GM18502 (cell line): Measurements from ENCODE around the gene KCNH1.

Experiments used
- ATAC-seq: cut with Tn5 transposase; IDR thresholded peaks from one replicate; pipeline ENCODE4 v1.9.1; 2021; ENCODE audit warnings: mild to moderate bottlenecking; ENCODE audit not compliant: unreplicated experiment, poor library complexity

KCNH1 gene, protein sequence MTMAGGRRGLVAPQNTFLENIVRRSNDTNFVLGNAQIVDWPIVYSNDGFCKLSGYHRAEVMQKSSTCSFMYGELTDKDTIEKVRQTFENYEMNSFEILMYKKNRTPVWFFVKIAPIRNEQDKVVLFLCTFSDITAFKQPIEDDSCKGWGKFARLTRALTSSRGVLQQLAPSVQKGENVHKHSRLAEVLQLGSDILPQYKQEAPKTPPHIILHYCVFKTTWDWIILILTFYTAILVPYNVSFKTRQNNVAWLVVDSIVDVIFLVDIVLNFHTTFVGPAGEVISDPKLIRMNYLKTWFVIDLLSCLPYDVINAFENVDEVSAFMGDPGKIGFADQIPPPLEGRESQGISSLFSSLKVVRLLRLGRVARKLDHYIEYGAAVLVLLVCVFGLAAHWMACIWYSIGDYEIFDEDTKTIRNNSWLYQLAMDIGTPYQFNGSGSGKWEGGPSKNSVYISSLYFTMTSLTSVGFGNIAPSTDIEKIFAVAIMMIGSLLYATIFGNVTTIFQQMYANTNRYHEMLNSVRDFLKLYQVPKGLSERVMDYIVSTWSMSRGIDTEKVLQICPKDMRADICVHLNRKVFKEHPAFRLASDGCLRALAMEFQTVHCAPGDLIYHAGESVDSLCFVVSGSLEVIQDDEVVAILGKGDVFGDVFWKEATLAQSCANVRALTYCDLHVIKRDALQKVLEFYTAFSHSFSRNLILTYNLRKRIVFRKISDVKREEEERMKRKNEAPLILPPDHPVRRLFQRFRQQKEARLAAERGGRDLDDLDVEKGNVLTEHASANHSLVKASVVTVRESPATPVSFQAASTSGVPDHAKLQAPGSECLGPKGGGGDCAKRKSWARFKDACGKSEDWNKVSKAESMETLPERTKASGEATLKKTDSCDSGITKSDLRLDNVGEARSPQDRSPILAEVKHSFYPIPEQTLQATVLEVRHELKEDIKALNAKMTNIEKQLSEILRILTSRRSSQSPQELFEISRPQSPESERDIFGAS

DNA sequence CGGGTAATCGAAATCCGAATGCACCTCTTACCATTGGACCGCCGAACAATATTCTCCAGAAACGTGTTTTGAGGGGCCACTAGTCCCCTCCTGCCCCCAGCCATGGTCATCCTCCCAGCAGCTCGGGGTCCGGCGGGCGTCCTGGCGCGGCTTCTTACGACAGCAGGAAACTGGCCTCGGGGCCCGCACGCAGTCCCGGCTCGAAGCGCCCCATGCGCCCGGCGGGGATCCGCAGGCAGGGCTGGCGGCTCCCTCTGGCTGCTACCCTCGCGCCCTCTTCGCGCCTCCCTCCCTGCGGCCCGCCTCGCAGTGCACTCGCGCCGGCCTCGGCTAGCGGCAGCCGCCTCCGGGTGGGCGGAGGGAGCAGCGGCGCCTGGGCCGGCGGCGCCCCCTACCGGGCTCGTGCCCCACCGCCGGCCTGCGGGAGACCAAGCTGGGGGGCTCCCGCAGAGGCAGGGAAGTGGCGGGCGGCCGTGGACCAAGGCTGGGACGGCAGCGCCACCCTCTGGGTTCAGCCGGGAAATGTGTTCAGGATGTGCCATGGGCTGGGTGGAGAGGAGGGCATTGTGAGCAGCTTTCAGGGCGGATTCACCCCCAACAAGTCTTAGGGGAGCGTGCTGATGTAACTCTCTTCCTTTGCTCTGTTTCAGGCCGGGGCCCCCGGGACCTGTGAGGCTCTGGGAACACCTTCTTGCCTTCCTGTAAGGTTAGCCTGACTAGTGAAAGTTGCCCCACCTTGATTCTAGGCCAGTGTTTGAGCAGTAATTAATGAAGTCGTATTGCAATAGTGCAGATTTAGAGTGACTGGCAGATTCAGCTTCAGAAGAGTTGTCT, at the start of gene KCNH1:
Gene KCNH1, minus strand, starts transcription at position 313 of the 834 bp plus-strand sequence. Its CDS starts 203 bp downstream, at position 110.
- peak; percentile 94 for ATAC-seq

GRCh38 chr1:211182746-211183145, 48.8 kb upstream of the KCNH1 start:
- ATAC-seq: no peak

- no peak for ATAC-seq
These were observed 40.4 kb upstream of the KCNH1 start for GRCh38 chr1:211174375-211174774.

GRCh38 chr1:211172657-211173056, 38.7 kb upstream of the KCNH1 start:
- no peak for ATAC-seq

GRCh38 chr1:211169353-211169752, 35.4 kb upstream of the KCNH1 start:
- no peak for ATAC-seq

GRCh38 chr1:211158866-211159265, 24.9 kb upstream of the KCNH1 start:
- no peak for ATAC-seq

DNA sequence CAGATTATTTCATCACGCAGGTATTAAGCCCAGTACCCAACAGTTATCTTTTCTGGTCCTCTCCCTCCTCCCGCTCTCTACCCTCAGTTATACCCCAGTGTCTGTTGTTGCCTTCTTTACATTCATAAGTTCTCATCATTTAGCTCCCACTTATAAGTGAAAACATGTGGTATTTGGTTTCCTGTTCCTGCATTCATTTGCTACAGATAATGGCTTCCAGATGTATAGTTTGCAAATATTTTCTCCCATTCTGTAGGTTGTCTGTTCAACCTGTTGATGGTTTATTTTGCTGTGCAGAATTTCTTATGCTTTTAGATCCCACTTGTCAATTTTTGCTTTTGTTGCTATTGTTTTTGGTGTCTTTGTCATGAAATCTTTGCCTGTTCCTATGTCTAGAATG, 21.1 kb upstream of the KCNH1 start:
- ATAC-seq: no peak

GRCh38 chr1:211153932-211154331, 20.0 kb upstream of the KCNH1 start:
- no peak for ATAC-seq

GRCh38 chr1:211148366-211148765, 14.4 kb upstream of the KCNH1 start:
- ATAC-seq: no peak

DNA sequence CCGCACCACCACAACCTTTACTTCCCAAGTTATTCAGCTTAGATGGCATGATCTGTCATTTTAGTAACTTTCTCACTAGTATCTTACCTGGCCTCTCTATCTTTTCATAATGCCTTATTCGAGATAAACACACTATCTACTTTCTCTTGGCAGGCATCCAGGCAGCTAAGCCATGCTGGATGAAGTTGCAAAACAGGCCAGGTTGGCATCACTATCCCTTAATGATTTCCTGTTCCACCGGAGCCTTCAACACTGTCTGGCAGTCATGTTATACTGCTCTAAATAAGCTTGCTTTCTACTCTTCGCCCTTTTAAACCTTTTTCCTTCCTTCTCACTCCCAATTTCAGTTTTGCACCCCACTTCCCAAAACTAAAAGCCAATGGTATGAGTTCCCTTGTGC, 12.0 kb upstream of the KCNH1 start:
- no peak for ATAC-seq

- no peak for ATAC-seq
These were observed 1.5 kb upstream of the KCNH1 start for GRCh38 chr1:211135342-211135950.

DNA sequence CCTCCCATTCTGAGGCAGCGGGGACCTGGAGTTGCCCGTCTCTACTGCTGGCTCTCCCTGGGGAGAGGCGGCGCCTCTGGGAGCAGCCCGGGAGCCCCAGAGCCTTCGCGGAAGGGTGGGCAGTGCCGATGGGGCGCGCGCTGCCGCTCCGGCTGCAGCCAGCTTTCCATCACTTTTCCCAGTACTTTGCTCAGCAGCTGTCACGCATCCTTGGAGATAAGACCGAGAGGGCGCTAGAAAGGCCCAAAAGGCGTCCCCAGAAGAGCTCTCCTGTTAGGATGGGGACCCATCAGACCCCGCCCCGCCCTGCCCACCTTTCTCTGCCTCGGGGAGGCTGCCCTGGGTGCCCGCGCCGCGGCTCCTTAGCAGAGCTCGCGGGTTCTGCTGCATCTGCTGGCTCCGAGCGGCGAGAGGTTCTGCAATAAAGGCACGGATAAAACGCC, 534 bp downstream of the KCNH1 start:
- ATAC-seq: no peak

DNA sequence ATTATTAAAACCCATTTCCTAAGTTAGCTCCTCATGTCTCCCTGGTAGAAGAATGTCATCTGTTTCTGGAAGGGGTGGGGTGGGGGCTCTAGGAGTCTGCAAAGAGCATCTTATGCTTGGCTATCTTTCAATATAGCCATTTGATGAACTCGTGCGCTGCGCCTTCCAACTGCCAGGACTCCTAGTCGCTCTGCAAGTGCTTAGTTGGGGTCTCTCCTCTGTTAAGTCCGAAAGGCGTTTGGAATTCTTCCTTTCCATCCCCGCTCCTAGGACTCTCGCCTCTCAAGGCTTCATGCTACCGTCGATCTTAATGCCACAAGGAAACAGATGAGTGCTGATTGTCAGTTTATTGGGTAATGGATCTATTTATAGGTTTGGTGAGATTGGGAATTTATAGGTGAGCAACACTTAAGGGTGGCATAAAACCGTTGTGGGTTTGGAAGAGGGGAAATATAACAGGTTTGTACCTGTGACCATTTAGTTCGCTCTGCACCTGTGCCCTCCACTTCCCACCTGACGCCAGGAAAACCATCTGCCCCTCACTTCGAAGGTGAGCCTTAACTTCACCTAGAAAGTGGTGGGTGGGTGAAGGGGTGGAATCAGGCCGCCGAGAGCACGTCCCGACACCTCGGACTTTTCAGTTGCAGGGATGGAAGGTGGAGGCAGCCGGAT, 1.1 kb downstream of the KCNH1 start:
- ATAC-seq: no peak

DNA sequence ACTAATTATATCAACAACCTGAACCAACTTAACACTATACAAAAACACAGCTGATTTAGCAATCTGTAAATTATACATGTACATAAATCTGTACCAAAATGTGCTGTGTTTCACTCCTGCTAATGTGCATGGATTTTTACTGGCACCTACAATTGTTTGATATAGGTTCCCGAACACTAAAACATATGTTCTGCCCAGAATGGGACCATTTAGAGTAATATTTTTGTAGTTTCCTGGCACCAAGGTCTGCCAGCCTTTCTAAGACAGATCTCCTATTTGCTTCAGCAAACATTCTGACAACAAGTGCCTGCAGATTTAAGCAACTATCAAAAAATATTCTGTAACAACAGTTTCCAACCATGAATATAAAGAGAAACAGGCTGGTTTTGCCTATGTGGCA, 4.2 kb downstream of the KCNH1 start:
- ATAC-seq: no peak

DNA sequence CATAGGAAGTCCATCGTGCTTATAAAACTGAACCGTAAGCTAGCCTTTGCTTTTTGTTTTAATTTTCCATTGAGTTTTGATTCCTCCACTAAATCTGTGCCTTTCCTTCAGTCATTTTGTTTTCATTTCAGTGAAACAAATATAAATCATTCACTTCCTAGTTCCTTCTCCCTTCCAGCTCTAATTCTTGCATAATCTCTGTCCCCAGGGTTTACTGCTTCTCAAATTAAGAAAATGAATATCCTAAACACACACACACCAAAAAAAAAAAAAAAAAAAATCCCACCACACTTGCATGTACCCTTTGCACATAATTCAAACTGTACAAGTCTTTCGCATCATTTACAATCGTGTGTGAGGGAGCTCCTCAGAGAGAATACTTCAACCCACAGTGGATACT, 6.8 kb downstream of the KCNH1 start:
- ATAC-seq: no peak

- no peak for ATAC-seq
These were observed 7.3 kb downstream of the KCNH1 start for GRCh38 chr1:211126622-211127021.

DNA sequence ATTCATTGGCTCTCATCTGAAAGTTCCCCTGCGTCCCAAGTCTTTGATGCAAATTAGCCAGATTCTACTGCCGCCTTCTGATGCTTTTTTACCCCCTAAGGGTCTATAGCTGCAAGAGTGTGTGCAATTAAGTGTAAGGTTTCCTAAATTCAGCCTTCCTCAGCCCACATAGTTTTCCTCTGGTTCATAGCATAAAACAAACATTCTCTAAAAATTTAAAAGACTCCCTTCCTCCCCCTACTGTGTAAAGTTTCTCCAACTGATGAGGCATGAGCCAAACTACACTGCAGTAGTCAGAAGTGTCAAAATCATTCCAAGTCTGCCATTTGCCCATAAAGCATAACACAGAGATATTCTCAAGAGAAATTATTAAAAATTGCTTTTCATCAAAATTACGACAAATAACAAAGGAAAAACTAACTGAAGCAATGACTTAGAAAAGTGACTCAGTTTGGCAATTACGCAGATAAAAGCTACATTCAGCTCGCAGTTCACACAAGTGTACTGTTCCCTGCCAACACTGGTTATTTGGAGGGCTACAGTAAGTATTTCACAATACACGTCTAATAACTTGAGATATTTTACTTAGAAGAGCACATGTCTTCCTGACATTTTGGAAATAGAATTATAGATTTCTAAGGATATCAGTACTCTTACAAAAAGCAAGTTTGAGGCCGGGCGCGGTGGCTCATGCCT, 15.4 kb downstream of the KCNH1 start:
- ATAC-seq: no peak

GRCh38 chr1:211114446-211114845, 19.5 kb downstream of the KCNH1 start:
- no peak for ATAC-seq

DNA sequence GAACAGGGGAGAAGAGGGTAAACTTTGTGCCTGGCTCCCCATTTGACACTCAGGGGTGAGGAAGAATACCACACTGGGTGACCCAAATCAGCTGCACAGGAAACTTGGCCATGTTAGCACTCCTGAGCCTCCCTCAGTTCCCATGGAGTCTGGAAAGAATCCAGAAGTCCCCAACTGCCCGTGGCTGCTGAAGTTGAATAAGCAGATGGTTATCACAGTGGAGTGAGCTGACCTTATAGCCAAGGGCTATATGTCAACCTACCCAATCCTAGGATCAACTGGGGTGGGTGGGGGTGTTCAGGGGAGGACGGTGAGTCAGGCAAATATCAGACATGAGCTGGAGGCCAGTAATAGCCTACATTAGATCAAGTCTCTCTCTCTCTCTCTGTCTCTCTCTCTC, 20.4 kb downstream of the KCNH1 start:
- ATAC-seq: no peak
